ENCODE data around the gene SLC4A1. TPM values are rescaled to one million over a fixed set of nuclear protein-coding genes. Genes with fewer than 3 reads are reported as not detected.

SLC4A1 gene
- total and polyA plus RNA-seq, 2 experiments from 2014 or later, result not detected

GRCh38 chr17:44257815-44258760, 9.8 kb downstream of the SLC4A1 start:
- 90% methylated on average over 23 of the region's 23 CpGs for WGBS (ENCODE audit: low lambda C conversion rate, missing lambda C conversion rate)
- Histone ChIP-seq H2AFZ (no peak overlapping the region), H3K9me3 (ENCODE audit: low read depth) (no peaks in the 10 kb centered on the region)

GRCh38 chr17:44256671-44257070, 11.3 kb downstream of the SLC4A1 start:
- DNase-seq (ENCODE audit: low spot score), result no peak
- 74% methylated on average over 4 of the region's 4 CpGs for WGBS (ENCODE audit: low lambda C conversion rate, missing lambda C conversion rate)
- Histone ChIP-seq H3K4me3 (no peak overlapping the region), H3K9me2 (replicated peaks; ENCODE audit: insufficient read depth) (no peaks in the 10 kb centered on the region), H3K4me2 (no peak overlapping the region), H3K79me2 (no peaks in the 10 kb centered on the region), H3K27ac (no peak overlapping the region), H3K36me3 (replicated peaks; ENCODE audit: insufficient read depth, low read depth) (no peaks in the 10 kb centered on the region), H3K27me3 (no peaks in the 10 kb centered on the region), H2AFZ (no peak overlapping the region), H3K9me3 (ENCODE audit: low read depth) (no peaks in the 10 kb centered on the region), H4K20me1 (ENCODE audit: insufficient read depth, poor library complexity, severe bottlenecking) (no peaks in the 10 kb centered on the region), H3K4me1 (ENCODE audit: insufficient read depth) (no peaks in the 10 kb centered on the region)
- no peak for TF ChIP-seq EZH2phosphoT487 (IDR thresholded peaks at IDR 0.05; ENCODE audit: low read depth, severe bottlenecking, unreplicated experiment)

More at GRCh38 chr17:44257815-44258760, 9.8 kb downstream of the SLC4A1 start:
- Histone ChIP-seq H4K20me1 (ENCODE audit: insufficient read depth, poor library complexity, severe bottlenecking) (no peaks in the 10 kb centered on the region), H3K27me3 (no peaks in the 10 kb centered on the region), H3K4me1 (ENCODE audit: insufficient read depth) (no peaks in the 10 kb centered on the region), H3K27ac (no peak overlapping the region), H3K4me3 (no peak overlapping the region), H3K4me2 (no peak overlapping the region), H3K9me2 (replicated peaks; ENCODE audit: insufficient read depth) (no peaks in the 10 kb centered on the region), H3K36me3 (replicated peaks; ENCODE audit: insufficient read depth, low read depth) (no peaks in the 10 kb centered on the region), H3K79me2 (no peaks in the 10 kb centered on the region)
- no peak for DNase-seq (ENCODE audit: low spot score)
- TF ChIP-seq CTCF (IDR thresholded peaks at IDR 0.05; ENCODE audit: poor library complexity), result no peak
- no peak for TF ChIP-seq EZH2phosphoT487 (IDR thresholded peaks at IDR 0.05; ENCODE audit: low read depth, severe bottlenecking, unreplicated experiment)
- TF ChIP-seq EZH2 (IDR thresholded peaks at IDR 0.05; ENCODE audit: borderline replicate concordance), result no peak

- TF ChIP-seq EZH2 (IDR thresholded peaks at IDR 0.05; ENCODE audit: borderline replicate concordance) (no peak), EZH2phosphoT487 (IDR thresholded peaks at IDR 0.05; ENCODE audit: low read depth, severe bottlenecking, unreplicated experiment) (no peak), CTCF (IDR thresholded peaks at IDR 0.05; ENCODE audit: poor library complexity) (no peak)
- DNase-seq (ENCODE audit: low spot score), result no peak
- Histone ChIP-seq H3K27me3 (no peaks in the 10 kb centered on the region), H3K4me1 (ENCODE audit: insufficient read depth) (no peaks in the 10 kb centered on the region), H3K79me2 (no peaks in the 10 kb centered on the region), H3K4me3 (no peak overlapping the region), H3K27ac (no peak overlapping the region), H3K9me2 (replicated peaks; ENCODE audit: insufficient read depth) (no peaks in the 10 kb centered on the region), H4K20me1 (ENCODE audit: insufficient read depth, poor library complexity, severe bottlenecking) (no peaks in the 10 kb centered on the region), H2AFZ (no peak overlapping the region), H3K9me3 (ENCODE audit: low read depth) (no peaks in the 10 kb centered on the region), H3K4me2 (no peak overlapping the region), H3K36me3 (replicated peaks; ENCODE audit: insufficient read depth, low read depth) (no peaks in the 10 kb centered on the region)
- WGBS (ENCODE audit: low lambda C conversion rate, missing lambda C conversion rate), result 87% methylated on average over 2 of the region's 2 CpGs
These were observed 12.0 kb downstream of the SLC4A1 start for GRCh38 chr17:44255915-44256314.

- Histone ChIP-seq H3K27me3 (no peaks in the 10 kb centered on the region), H3K27ac (no peak overlapping the region), H3K4me3 (no peak overlapping the region), H3K36me3 (replicated peaks; ENCODE audit: insufficient read depth, low read depth) (no peaks in the 10 kb centered on the region), H3K4me2 (no peak overlapping the region), H3K9me3 (ENCODE audit: low read depth) (no peaks in the 10 kb centered on the region), H3K4me1 (ENCODE audit: insufficient read depth) (no peaks in the 10 kb centered on the region), H4K20me1 (ENCODE audit: insufficient read depth, poor library complexity, severe bottlenecking) (no peaks in the 10 kb centered on the region), H3K79me2 (no peaks in the 10 kb centered on the region), H2AFZ (no peak overlapping the region), H3K9me2 (replicated peaks; ENCODE audit: insufficient read depth) (no peaks in the 10 kb centered on the region)
- 67% methylated on average over 10 of the region's 10 CpGs for WGBS (ENCODE audit: low lambda C conversion rate, missing lambda C conversion rate)
- no peak for TF ChIP-seq EZH2phosphoT487 (IDR thresholded peaks at IDR 0.05; ENCODE audit: low read depth, severe bottlenecking, unreplicated experiment)
- no peak for TF ChIP-seq CTCF (IDR thresholded peaks at IDR 0.05; ENCODE audit: poor library complexity)
- TF ChIP-seq EZH2 (IDR thresholded peaks at IDR 0.05; ENCODE audit: borderline replicate concordance), result no peak
- no peak for DNase-seq (ENCODE audit: low spot score)
These were observed 13.4 kb downstream of the SLC4A1 start for GRCh38 chr17:44254361-44255095.
